GM20431 (cell line): Measurements from ENCODE around the gene GPR162.

Experiments
- in situ Hi-C: fragments of 300-500 bp; cut with MseI, MboI; formaldehyde crosslinking; loops from one replicate; pipeline ENCODE4 v1.15.0; 2020; ENCODE audit warnings: low sequenced_read_pairs; ENCODE audit not compliant: unreplicated experiment

The GPR162 gene

GRCh38 chr12:6820166-6820565 lies 1.5 kb upstream of the GPR162 start:
- in situ Hi-C loops = no loop called here

GRCh38 chr12:6822426-6823135 lies 960 bp downstream of the GPR162 start:
- in situ Hi-C loops = no loop called here

- in situ Hi-C loops = no loop called here
Observed at GRCh38 chr12:6823182-6824084, 1.8 kb downstream of the GPR162 start.

- in situ Hi-C loops = no loop called here
Observed at GRCh38 chr12:6824085-6824775, 2.6 kb downstream of the GPR162 start.

- in situ Hi-C loops = loop anchor here (25.0 kb wide), 1 partner anchor 88 kb away; no protein-coding TSS in a partner anchor
Observed at GRCh38 chr12:6824901-6825381, 3.3 kb downstream of the GPR162 start.

- in situ Hi-C loops = loop anchor here (25.0 kb wide), 1 partner anchor 88 kb away; no protein-coding TSS in a partner anchor
Observed at GRCh38 chr12:6825398-6826124, 3.9 kb downstream of the GPR162 start.

GRCh38 chr12:6826125-6826733 lies 4.6 kb downstream of the GPR162 start:
- in situ Hi-C loops = loop anchor here (25.0 kb wide), 1 partner anchor 89 kb away; no protein-coding TSS in a partner anchor

GRCh38 chr12:6826734-6827436 lies 5.3 kb downstream of the GPR162 start:
- in situ Hi-C loops = loop anchor here (25.0 kb wide), 1 partner anchor 90 kb away; no protein-coding TSS in a partner anchor

GRCh38 chr12:6827437-6827911 lies 5.9 kb downstream of the GPR162 start:
- in situ Hi-C loops = loop anchor here (25.0 kb wide), 1 partner anchor 90 kb away; no protein-coding TSS in a partner anchor

GRCh38 chr12:6827982-6828780 lies 6.6 kb downstream of the GPR162 start, which contains the start of gene P3H3:
Gene P3H3 (plus strand): TSS chr12:6828407. CDS start chr12:6828441, 34 bp downstream.
- in situ Hi-C loops = loop anchor here (25.0 kb wide), 1 partner anchor 91 kb away; no protein-coding TSS in a partner anchor

GRCh38 chr12:6828781-6829535 lies 7.3 kb downstream of the GPR162 start:
- in situ Hi-C loops = loop anchor here (25.0 kb wide), 1 partner anchor 92 kb away; no protein-coding TSS in a partner anchor

- in situ Hi-C loops = loop anchor here (25.0 kb wide), 1 partner anchor 92 kb away; no protein-coding TSS in a partner anchor
Observed at GRCh38 chr12:6829536-6830220, 8.1 kb downstream of the GPR162 start.

GRCh38 chr12:6830286-6830890 lies 8.8 kb downstream of the GPR162 start:
- in situ Hi-C loops = loop anchor here (25.0 kb wide), 1 partner anchor 93 kb away; no protein-coding TSS in a partner anchor

- in situ Hi-C loops = loop anchor here (25.0 kb wide), 1 partner anchor 94 kb away; no protein-coding TSS in a partner anchor
Observed at GRCh38 chr12:6830999-6831398, 9.4 kb downstream of the GPR162 start.

GRCh38 chr12:6831450-6831995 lies 9.9 kb downstream of the GPR162 start:
- in situ Hi-C loops = loop anchor here (25.0 kb wide), 1 partner anchor 94 kb away; no protein-coding TSS in a partner anchor
